Peyer's patch (tissue), 4 donors: ENCODE measurements around the gene ASCC3.

ENCODE experiments used
- POLR2A ChIP-seq, 2 donors: fragments of 450-650 bp; IDR thresholded peaks; one replicate each; pipeline ENCODE4 v1.5.1; 2017; ENCODE audit warnings: antibody characterized with exemption in 2 of 2, mild to moderate bottlenecking in 2 of 2, moderate library complexity in 2 of 2
- TF ChIP-seq, protein P1 (sequence below), 6 experiments: fragments of 450-650 bp in 4 of 6; fragments of 200-600 bp in 2 of 6; sonication (generic) in 1 of 6; IDR thresholded peaks; one replicate each; pipeline ENCODE4 v1.5.1; 2017 to 2019; ENCODE audit warnings: antibody characterized with exemption in 6 of 6, mild to moderate bottlenecking in 3 of 6, moderate library complexity in 1 of 6

- TF ChIP-seq, protein P1, sequence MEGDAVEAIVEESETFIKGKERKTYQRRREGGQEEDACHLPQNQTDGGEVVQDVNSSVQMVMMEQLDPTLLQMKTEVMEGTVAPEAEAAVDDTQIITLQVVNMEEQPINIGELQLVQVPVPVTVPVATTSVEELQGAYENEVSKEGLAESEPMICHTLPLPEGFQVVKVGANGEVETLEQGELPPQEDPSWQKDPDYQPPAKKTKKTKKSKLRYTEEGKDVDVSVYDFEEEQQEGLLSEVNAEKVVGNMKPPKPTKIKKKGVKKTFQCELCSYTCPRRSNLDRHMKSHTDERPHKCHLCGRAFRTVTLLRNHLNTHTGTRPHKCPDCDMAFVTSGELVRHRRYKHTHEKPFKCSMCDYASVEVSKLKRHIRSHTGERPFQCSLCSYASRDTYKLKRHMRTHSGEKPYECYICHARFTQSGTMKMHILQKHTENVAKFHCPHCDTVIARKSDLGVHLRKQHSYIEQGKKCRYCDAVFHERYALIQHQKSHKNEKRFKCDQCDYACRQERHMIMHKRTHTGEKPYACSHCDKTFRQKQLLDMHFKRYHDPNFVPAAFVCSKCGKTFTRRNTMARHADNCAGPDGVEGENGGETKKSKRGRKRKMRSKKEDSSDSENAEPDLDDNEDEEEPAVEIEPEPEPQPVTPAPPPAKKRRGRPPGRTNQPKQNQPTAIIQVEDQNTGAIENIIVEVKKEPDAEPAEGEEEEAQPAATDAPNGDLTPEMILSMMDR (IDR thresholded peaks at IDR 0.05) = no peak
- no peak for TF ChIP-seq POLR2A (IDR thresholded peaks at IDR 0.05)
These were observed 181.1 kb downstream of the ASCC3 start for GRCh38 chr6:100700009-100700408.
